ENCODE data around the gene MT1X.
"Not testable (repeated sequence)": the region's sequence is repeated elsewhere in the genome, so short reads cannot be mapped to it uniquely, and the experiment has no call there.

The MT1X gene

DNA sequence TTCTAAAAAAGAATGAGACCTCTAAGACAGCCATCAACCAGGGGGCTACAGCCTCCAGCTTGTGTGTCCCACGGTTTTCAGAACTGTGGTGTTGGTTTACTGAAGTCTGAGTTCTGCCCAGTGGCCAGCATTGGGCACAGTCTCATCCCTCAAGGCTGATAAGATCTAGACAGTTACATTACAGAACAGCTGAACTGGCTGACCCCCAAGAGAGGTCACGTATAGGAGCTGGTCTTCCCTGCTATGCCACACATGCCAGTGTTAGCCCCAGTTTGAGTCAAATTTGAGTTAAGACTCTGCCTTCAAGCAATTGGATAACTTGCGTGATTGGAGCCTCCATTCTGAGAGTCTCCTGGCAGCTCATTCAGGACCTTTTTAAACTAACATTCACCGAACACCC, 32.9 kb downstream of the MT1X start:
- no peak for DNase-seq

DNA sequence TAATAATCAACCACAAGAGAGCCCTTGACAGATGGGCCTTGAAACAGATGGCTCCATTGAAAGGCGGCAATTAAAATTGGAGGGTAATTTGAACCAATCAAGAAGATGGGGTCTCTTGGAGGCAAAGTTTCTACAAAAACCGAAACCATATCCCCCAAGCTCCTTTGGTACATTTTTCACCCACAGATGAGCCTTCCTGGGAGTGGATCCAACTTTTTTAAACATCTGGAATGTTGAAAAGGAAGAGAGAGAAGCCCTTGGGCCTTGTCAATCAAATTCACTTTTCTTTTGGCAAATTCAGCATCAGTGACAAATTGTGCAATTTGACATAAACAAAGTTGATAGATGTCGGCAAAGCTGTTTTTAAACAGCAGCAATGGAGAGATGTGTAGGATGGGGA, 34.5 kb downstream of the MT1X start:
- DNase-seq, result peak; percentile 68

DNA sequence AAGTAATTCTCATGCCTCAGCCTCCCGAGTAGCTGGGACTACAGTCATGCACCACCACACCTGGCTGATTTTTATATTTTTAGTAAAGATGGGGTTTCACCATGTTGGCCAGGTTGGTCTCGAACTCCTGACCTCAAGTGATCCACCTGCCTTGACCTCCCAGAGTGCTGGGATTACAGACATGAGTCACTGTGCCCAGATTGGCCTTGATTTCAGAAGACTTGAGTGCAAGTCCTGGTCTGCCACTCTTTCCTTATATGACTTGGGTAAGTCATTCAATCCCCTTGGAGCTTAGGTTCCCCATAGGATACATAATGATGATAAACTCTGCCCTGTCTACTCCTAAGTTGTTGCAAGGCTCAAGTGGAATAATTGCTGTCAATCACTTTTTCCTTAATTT, 35.3 kb downstream of the MT1X start:
- DNase-seq, result not testable (repeated sequence)

DNA sequence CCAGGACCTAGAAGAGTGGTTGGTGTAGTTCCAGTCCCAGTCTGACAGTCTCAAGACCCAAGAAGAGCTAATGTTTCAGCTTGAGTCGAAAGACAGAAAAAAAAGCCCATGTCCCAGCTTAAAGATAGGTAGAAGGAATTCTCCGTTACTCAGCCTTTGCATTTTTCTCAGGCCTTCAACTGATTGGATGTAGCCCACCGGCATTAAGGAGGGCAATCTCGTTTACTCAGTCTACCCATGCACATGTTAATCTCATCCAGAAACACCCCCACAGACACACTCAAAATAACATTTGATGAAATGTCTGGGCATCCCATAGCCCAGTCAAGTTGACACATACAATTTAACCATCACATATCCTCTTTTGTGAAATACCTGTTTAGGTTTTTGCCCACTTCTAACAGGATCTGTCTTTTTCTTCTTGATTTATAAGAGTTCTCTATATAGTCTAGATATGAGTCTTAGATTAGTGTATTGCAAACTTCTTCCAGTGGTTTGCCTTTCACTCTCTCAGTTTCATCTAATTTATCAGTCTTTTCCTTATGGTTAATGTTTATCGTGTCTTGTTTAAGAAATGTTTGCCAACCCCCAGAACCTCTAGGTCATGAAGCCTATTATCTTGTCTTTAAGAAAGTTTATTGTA, 40.1 kb downstream of the MT1X start:
- no peak for DNase-seq

DNA sequence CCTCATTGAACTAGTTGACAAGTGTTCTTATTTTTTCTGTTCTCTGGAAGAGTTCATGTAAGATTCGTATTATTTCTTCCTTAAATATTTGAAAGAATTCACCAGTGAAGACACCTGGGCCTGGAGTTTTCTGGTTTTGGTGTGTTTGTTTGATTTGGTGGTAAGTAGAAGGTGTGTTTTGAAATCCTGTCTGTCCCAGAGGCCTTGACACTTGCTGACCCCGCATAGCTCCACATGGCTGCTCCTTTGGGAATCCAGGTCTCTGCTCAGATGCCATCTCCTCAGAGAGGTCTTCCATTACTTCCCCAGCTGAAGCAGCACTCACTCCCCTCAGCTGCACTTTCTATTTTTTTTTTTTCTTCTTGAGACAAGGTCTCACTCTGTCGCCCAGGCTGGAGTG, 41.9 kb downstream of the MT1X start:
- DNase-seq, result no peak

DNA sequence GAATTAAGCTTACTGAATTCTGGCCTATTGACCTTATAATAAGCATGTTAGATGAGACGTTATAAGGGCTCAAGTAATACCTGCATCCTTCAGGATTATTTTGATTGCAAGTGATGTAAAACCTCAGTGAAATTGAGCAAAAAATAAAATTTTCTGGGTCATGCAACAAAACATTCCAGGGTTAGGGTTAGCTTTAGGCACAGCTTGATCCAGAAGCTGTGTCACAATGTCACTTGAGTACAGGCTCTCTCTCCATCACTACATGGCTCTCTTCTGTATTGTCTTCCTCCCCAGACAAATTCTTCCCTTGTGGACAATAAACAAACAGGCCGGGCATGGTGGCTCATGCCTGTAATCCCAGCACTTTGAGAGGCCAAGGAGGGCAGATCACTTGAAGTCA, 44.0 kb downstream of the MT1X start:
- DNase-seq, result no peak

DNA sequence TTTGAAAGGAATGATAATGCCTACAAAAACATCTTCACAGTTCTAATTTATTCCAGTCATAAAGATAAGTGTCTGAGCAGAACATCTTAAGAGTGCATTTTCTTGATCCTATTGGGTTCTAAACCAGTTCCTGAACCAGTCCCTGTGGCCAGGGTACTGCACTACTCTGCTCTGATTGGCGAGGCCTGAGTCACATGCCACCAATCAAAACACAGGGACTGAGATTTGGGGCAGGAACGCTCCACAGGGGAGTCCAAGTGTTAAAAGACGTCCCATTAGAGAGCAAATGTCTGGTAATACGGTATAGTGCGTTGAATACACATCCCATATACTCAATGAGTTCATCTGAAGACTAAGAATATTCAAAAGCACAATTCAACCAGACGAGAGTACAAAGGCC, 44.7 kb downstream of the MT1X start:
- no peak for DNase-seq

DNA sequence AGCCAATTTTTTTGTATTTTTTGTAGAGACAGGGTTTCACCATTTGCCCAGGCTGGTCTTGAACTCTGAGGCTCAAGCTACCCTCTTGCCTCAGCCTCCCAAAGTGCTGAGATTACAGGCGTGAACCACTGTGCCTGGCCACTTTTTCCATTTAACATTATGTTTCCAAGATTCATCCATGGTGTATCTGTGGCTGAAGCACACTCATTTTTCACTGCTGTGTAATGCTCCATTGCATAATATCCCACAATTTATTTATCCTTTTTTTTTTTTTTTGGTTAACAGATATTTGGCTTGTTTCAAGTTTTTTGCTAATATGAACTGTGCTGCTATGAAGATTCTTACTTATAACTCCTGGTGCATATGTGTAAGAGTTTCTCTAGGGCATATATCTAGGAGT, 45.8 kb downstream of the MT1X start:
- DNase-seq, result no peak

DNA sequence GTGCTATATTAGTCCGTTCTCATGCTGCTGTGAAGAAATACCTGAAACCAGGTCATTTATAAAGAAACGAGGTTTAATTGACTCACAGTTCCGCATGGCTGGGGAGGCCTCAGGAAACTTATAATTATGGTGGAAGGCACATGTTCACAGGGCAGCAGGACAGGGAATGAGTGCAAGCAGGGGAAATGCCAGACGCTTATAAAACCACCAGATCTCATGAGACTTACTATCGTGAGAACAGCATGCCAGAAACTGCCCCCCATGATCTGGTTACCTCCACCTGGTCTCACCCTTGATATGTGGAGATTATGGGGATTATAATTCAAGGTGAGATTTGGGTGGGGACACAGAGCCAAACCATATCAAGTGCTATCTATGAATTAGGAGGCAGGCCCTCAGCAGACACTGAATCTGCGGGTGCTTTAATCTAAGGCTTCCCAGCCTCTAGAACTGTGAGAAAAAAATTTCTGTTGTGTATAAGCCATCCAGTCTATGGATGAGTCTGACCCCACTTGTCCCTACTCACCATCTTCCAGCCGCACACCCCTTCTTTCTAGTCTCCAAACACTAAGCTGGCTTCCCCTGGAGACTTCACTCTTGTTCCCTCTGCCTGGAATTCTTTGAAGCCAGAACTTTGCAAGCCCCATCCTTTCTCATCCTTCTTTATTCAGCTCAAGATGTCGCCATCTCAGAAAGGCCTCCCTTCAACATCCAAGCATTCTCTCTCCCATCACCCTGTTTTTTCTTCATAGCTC, 46.9 kb downstream of the MT1X start:
- peak; percentile 70 for DNase-seq

DNA sequence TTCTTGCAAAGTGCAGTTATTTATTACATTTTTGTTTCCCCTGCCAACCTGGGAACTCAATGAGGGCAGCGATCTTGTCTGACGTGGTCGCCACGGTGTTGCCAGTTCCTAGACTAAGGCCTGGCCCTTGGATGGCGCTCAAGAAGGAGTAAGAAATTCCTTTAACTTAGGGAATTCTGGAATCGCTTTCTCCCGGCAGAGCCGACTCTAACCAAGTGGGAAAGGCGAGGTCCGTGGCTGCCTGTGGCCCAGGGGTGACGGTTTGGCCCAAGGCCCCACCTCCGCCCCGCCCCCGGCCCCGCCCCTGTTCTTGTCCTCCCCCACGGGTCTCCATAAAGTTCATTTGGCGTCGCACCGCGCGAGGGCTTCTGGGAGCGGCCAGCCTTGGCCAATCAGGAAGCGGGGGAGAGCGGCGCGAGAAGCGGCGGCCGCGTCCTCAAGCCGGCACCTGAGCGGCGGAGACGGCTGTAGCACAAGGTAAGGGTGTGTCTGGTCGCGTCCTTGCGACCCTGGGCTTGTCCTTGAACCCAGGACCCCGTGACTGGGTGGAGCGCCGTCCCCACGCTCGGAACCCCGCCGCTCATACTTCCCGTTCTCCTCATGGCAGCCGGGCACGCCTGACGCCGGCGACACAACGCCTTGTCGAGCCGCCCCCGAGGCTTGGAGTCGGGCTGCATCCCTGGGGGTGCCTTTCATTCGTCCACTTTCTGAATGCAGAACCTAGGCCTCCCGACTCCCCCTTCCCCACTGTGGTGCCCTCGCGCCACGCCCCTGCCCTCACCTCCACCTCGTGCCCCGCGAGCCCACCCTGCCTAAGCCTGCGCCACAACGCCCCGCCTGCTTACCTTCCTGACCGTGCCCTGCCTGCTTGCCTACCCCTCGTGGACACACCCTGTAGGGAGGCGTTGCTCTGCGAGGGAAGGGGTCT, 47.7 kb downstream of the MT1X start, which contains the start of gene NUP93:
Gene NUP93, plus strand, starts transcription at position 395 of the 928 bp plus-strand sequence. CDS start 18,119 bp downstream, outside the sequence.
- DNase-seq, result peak; percentile 94

DNA sequence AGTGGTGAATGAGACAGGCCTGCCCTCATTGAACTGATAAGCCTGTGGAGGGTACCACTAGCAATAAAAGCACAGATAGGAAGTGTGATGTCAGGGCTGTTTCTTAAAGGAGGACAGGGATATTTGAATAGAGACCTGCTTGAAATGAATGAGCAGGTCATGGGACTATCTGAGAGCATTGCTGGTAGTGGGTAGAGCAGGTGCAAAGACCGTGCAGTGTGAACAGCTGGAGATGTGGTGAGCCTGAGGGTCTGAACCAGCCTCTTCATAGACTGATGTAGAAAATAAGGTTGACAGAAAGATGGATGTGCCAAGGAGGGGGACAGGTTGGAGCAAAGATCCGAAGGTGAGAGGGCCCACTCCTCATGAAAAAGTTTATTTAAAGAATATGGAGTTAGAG, 50.1 kb downstream of the MT1X start:
- DNase-seq, result no peak

DNA sequence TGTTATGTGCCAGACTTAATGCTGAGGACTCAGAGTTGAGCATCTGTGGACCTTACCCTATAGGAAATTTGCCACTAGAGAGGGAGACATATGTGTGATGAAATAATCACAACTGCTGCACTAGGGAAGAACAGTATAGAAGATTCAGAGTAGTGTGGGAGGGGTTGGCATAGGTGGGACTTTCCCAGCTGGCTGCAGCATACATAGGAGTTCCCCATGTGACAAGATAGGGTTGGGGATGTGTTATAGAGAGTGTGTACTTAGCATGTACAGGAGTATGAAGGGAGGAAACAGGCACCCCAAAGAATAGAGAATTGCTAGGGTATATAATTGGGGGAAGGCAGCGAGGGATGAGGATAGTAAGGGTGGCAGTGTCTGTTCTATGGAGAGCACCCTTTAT, 50.6 kb downstream of the MT1X start:
- no peak for DNase-seq

Measured in NCI-H69 (cell line).